ENCODE results near the gene SLC44A1. TPM values are rescaled to one million over a fixed set of nuclear protein-coding genes. Genes with fewer than 3 reads are reported as not detected.

SLC44A1 gene
- polyA plus RNA-seq, 6 donors from 2014 or later = 12.9 to 24.6 (median 19.3) TPM

DNA sequence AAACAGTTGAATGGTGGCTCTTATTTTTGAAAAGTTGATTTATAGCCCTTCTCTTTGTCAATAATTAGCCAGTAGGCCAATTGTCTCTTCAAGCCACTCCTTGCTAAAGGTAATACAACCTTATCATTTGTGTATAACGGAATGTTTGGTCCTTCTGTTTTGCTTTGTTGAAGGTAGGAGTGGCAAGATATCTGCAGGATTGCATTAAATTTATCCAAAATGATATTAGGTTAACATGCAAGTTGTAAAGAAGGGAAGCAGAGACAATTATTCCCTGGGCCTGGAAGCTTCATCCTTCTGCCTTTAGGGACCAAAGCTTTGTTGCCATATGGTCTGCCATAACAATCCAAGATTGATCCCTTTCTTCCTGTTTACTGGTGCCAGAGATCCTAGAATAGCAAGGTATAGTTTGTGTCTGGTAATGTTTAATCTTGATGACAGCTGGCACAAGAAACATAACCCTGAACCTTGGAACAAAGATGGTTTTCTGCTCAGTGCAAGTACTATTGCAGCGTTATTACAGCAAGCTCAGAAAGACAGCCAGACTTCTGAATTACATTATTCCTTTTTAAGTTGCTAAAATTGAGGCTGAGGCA, 187.9 kb downstream of the SLC44A1 start:
- ATAC-seq (ENCODE audit: low read depth in 2 of 2) = no peak
- H3K9me3 Mint-ChIP-seq = no peaks in the 10 kb centered on the region
- H3K4me1 Mint-ChIP-seq = peaks cover 0 to 8% (median 0%) of the 10 kb centered on the region in 3 donors
- H3K36me3 Mint-ChIP-seq = no peaks in the 10 kb centered on the region
- DNase-seq = no peak
- no peak overlapping the region for H3K4me3 Mint-ChIP-seq
- no peaks in the 10 kb centered on the region for H3K27me3 Mint-ChIP-seq
- no peak overlapping the region for H3K27ac Mint-ChIP-seq

DNA sequence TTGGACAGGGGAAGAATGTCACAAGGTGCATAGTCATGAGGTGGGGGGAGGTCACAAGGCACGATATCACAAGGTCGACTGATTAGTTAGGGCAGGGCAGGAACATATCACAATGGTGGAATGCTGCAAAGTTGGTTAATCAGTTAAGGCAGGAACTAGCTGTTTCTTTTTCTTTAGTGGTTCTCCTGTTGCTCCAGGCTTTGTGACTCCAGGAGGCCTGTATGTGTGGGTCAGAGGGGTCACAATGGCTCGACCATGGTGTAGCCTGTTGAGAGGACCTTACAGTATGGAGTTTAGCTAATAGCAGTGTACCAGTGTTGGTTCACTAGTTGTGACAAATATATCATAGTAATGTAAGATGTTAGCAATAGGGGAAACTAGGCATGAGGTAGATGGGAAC, 191.0 kb downstream of the SLC44A1 start:
- Mint-ChIP-seq H3K36me3 (no peaks in the 10 kb centered on the region), H3K27ac (no peak overlapping the region), H3K4me3 (no peak overlapping the region), H3K27me3 (no peaks in the 10 kb centered on the region), H3K9me3 (no peaks in the 10 kb centered on the region), H3K4me1 (peaks cover 0 to 8% (median 0%) of the 10 kb centered on the region in 3 donors)
- DNase-seq (no peak), ATAC-seq (ENCODE audit: low read depth in 2 of 2) (no peak)

DNA sequence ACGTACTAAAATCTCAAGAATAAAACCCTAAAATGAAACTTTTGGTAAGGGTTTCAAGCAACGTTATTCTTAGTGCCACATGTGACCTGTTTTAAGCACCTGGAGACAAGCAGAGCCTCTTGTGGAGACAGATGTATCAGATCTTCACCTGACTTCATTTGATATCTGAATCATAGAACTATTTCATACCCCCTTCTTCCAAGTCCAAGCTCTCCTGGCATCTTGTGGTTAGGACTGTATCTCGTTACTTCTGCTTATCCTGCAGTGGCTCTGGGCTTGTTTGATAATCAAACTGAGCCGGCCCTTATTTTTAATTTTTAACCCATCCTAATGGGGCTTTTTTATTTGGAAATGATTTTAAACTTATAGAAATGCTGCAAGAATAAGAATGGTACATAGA, 192.3 kb downstream of the SLC44A1 start:
- ATAC-seq (ENCODE audit: low read depth in 2 of 2) (no peak), DNase-seq (no peak)
- Mint-ChIP-seq H3K36me3 (no peaks in the 10 kb centered on the region), H3K9me3 (no peaks in the 10 kb centered on the region), H3K4me3 (no peak overlapping the region), H3K27me3 (no peaks in the 10 kb centered on the region), H3K27ac (no peak overlapping the region), H3K4me1 (peaks cover 0 to 8% (median 0%) of the 10 kb centered on the region in 3 donors)

DNA sequence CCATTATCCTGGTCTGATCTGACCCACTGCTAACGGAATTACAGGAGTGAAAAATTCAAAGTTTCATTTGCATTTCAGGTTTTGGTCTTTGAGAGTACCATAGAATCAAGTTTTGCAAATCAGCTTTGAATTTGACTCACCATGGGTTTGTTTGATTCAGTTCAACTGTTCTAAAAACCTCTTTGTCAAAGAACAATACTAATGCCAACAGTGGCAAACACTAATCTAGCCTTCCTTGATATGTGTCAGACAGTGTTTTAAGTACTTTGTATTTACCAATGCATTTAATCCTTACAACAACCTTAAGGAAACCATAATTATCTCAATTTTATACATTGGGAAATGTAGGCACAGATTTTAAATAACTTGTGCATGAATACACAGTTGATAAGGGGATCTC, 193.3 kb downstream of the SLC44A1 start:
- H3K4me3 Mint-ChIP-seq = no peak overlapping the region
- no peak for ATAC-seq (ENCODE audit: low read depth in 2 of 2)

DNA sequence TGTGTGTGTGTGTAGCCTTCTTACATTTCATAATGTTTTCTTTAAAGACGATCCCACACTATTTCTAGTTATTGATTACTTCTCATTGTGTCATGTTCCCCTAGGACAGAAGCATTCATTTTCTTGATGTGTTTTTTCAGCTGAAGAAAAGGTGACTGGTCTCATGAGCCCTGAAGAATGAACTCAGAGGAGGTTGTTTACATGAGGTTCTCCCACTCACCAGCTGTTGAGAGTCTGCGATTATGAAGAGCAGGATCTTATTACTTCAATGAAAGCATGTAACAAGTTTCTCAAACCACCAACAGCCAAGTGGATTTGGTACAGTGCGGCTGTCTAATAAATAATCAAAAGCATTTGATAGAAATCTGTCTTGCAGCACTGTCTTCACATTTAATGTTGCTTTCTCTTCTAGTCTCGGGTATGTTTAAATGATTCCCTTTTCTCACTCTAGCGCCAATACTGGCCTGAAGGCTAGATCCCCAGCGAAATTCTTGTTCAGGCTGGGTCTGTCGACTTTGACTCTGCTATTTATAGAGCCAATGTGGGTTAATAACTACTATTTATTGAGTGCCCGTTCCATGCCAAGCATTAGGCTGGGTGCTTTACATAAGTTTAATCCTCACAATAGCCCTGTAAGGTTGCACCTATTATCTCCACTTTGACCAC, 193.8 kb downstream of the SLC44A1 start:
- H3K4me3 Mint-ChIP-seq = no peak overlapping the region
- H3K9me3 Mint-ChIP-seq = no peaks in the 10 kb centered on the region
- H3K27me3 Mint-ChIP-seq = no peaks in the 10 kb centered on the region
- no peak for DNase-seq
- H3K4me1 Mint-ChIP-seq = peaks cover 0 to 8% (median 0%) of the 10 kb centered on the region in 3 donors
- no peak overlapping the region for H3K27ac Mint-ChIP-seq
- no peaks in the 10 kb centered on the region for H3K36me3 Mint-ChIP-seq
- ATAC-seq (ENCODE audit: low read depth in 2 of 2) = no peak

More for the DNA sequence above, 193.3 kb downstream of the SLC44A1 start:
- Mint-ChIP-seq H3K4me1 (peaks cover 0 to 8% (median 0%) of the 10 kb centered on the region in 3 donors), H3K27ac (no peak overlapping the region), H3K9me3 (no peaks in the 10 kb centered on the region), H3K27me3 (no peaks in the 10 kb centered on the region), H3K36me3 (no peaks in the 10 kb centered on the region)
- no peak for DNase-seq

DNA sequence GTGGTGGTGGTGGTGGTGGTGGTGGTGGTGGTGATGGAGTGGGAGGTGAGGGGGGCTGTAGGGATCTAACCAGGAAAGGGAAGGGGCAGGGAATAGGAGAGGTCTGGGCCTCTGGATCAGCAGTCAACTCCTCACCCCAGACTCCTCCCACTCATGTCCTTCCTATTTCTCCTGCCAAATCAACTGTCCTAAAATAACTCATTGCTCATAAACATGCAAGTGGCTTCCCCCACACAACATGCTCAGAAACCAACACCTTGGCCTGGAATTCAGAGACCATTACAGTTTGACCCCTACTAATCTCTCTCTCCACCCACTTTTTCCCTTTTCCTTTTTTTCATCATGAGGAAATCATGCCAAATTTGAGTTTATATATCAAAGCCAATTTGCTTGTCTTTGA, 195.0 kb downstream of the SLC44A1 start:
- DNase-seq (no peak), ATAC-seq (ENCODE audit: low read depth in 2 of 2) (no peak)
- H3K27me3 Mint-ChIP-seq = no peaks in the 10 kb centered on the region
- H3K36me3 Mint-ChIP-seq = no peaks in the 10 kb centered on the region
- H3K4me1 Mint-ChIP-seq = no peaks in the 10 kb centered on the region
- no peaks in the 10 kb centered on the region for H3K9me3 Mint-ChIP-seq
- no peak overlapping the region for H3K27ac Mint-ChIP-seq
- H3K4me3 Mint-ChIP-seq = no peak overlapping the region

DNA sequence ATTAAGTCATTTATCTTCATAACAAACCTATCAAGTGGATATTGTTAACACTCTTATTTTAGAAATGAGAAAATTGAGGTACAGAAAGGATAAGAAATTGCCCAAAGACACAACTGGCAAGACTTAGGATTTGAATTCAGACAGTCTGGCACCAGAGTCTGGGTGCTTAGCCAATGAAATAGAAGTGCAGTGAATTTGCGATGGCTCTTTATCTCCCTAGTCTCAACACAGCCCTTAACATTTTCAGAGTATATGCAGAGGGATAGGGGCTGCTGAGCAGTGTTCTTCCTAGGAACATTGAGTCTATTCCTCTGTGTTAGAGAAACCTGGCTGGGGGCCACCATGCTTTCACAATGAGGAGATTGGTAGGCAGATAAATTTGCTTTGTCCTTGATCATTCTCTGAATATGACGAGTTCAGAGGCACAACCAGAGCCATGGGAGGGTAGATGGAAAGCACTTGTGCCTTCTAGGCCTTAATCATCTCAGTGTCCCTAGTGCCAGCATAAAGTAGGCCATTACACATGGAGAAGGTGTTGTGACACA, 197.2 kb downstream of the SLC44A1 start:
- no peaks in the 10 kb centered on the region for H3K4me1 Mint-ChIP-seq
- H3K36me3 Mint-ChIP-seq = no peaks in the 10 kb centered on the region
- DNase-seq = no peak
- H3K9me3 Mint-ChIP-seq = no peaks in the 10 kb centered on the region
- H3K27ac Mint-ChIP-seq = no peak overlapping the region
- no peaks in the 10 kb centered on the region for H3K27me3 Mint-ChIP-seq
- H3K4me3 Mint-ChIP-seq = no peak overlapping the region
- no peak for ATAC-seq (ENCODE audit: low read depth in 2 of 2)

DNA sequence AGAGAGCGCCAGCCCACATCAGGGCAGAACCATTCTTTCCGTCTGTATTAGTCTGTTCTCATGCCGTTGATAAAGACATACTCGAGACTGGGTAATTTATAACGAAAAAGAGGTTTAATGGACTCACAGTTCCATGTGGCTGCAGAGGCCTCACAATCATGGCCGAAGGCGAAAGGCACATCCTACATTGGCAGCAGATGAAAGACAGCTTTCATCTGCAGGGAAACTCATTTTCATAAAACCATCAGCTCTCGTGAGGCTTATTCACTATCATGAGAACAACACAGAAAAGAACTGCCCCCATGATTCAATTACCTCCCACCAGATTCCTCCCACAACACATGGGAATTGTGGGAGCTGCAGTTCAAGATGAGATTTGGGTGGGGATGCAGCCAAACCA, 198.7 kb downstream of the SLC44A1 start:
- Mint-ChIP-seq H3K36me3 (no peaks in the 10 kb centered on the region), H3K27ac (no peak overlapping the region), H3K9me3 (no peaks in the 10 kb centered on the region), H3K4me3 (peak overlapping the region in 1 of 8 donors; percentile 25), H3K4me1 (peaks cover 5 to 6% (median 6%) of the 10 kb centered on the region in 3 donors), H3K27me3 (no peaks in the 10 kb centered on the region)
- ATAC-seq (ENCODE audit: low read depth in 2 of 2) (no peak), DNase-seq (no peak)

DNA sequence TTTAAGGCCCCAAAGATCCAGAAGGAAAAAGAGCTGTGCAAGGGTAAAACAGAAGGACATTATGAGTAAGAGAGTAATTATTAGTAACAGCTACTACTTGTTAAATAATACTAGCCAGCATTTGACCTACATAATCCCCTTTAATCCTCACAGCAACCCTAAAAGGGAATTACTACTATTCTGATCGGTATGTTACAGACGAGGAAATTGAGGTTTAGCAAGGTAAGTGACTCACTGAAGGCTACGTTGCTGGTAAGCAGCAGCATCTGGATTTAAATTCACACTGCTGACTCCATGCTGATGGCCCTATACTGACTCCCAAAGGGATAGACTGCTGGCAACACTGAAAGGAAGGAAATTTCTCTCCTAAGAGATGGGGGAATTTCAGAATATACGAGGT, 199.7 kb downstream of the SLC44A1 start:
- ATAC-seq (ENCODE audit: low read depth in 2 of 2) (no peak), DNase-seq (no peak)
- Mint-ChIP-seq H3K36me3 (no peaks in the 10 kb centered on the region), H3K9me3 (no peaks in the 10 kb centered on the region), H3K27me3 (no peaks in the 10 kb centered on the region), H3K4me3 (peak overlapping the region in 1 of 8 donors; percentile 8), H3K4me1 (peaks cover 12 to 13% (median 13%) of the 10 kb centered on the region in 3 donors), H3K27ac (no peak overlapping the region)

DNA sequence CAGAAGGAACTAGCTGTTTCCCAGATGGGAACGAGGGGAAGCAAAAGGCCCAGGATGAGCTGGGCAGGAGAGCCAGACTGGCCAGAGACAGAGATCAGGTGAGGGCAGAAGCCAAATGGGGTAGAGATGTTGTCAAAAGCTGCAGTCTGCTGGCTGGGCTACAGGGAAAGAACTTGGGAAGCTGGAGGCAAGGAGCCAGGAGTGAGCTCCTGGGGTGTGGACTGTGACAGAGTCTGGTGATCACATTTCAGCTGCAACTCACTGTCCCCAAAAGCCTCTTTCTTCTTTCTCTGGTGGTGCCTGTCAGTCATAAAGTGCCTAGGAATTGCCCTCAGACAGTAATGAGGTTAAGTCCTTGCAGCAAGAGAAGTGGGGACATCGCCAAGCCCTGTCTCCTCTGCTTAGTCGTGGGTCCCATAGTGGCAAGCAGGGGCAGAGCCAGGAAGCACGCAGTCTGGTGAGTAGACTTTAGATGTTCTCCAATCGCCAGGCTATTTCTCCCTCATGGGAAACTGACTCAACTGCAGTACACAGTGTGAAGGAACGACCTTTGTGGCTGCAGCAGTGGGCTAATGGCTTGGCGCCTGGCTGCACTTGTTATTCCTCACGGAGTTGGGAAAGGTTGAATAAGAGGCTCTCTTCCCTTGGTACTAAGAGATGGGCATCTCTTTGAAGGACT, 200.9 kb downstream of the SLC44A1 start:
- DNase-seq (no peak), ATAC-seq (ENCODE audit: low read depth in 2 of 2) (no peak)
- H3K4me1 Mint-ChIP-seq = peaks cover 12 to 13% (median 13%) of the 10 kb centered on the region in 3 donors
- H3K27ac Mint-ChIP-seq = peak overlapping the region in 3 of 6 donors; percentile 7 to 48 (median 37)
- no peaks in the 10 kb centered on the region for H3K9me3 Mint-ChIP-seq
- no peaks in the 10 kb centered on the region for H3K36me3 Mint-ChIP-seq
- no peaks in the 10 kb centered on the region for H3K27me3 Mint-ChIP-seq
- H3K4me3 Mint-ChIP-seq = peak overlapping the region in 3 of 8 donors; percentile 29 to 93 (median 77)

DNA sequence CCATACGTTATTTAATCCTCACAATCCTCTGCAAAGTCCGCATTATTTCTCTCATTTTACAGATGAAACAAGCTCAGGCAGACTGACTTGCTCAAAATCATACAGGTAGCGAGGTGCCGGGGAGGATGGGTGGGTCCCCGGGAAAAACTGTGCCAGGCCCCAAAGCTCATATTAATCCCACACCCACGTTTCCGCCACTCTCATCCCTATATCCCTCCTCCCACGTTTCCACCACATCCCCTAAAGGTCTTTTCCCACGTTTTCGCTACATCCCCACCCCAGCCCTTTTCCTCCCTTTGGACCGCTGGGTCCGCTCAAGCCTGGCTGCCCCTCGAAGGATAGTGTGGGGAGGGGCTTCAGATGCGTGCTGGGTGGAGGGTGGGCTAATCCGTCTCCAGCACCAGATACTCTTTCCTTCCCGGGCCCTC, 202.9 kb downstream of the SLC44A1 start:
- DNase-seq (no peak), ATAC-seq (ENCODE audit: low read depth in 2 of 2) (no peak)
- H3K27ac Mint-ChIP-seq = peak overlapping the region in 4 of 6 donors; percentile 33 to 79 (median 58)
- no peaks in the 10 kb centered on the region for H3K9me3 Mint-ChIP-seq
- H3K4me1 Mint-ChIP-seq = peaks cover 13 to 15% (median 13%) of the 10 kb centered on the region in 3 donors
- no peaks in the 10 kb centered on the region for H3K36me3 Mint-ChIP-seq
- H3K4me3 Mint-ChIP-seq = peak overlapping the region; percentile 86 to 96 (median 90)
- H3K27me3 Mint-ChIP-seq = no peaks in the 10 kb centered on the region

DNA sequence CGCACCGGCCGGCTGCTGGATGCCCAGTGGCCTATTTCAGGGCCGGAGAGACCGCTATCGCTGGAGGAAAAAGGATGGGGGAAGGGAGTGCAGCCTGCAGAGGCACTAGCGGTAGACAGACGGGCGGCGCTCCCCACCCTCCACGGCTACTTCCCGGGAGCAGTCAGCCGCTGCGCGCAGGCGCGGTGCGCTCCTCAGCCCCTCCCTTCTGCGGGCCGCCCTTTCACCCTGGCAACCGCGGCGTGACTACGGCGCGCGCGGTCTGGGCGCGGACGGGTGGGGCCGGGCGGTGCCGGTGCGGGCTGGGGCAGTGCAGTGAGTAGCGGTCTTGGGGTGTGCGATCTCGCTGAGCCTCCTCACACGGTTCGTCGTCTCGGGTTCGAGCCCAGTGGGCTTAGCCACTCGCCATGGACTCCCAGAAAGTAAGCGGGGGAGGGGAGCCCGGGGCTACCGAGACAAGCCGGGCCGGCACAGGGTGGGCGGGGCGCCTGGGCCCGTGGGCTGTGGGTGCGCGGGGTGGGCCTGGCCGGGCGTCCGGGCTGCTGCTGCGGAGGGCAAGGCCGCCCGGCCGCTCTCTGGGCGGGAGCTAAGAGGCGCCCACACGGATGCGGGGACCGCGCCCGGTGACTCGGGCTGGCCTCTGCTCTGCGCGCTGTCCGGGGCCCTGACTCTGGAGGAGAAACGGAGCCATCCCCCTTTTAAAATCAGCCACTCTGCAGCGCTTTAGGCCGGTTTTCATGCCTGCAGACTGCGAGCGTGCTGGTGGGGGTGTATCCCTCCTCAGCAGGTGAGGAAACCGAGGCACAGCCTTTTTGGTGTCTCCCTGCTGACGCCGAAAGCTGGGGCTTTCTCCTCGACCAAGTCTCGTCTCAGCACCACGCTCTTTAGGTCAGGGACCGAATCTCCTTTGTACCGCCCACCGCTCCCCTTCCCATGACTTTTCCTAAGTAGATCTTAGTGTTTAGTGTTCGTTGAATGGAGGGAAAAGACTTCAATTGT, 203.7 kb downstream of the SLC44A1 start, which contains the start of gene FSD1L:
TSS of gene FSD1L (plus strand) at position 221 of the 999 bp plus-strand sequence. CDS start at position 408, 187 bp downstream.
- peak; percentile 92 to 93 for ATAC-seq (ENCODE audit: low read depth in 2 of 2)
- Mint-ChIP-seq H3K36me3 (no peaks in the 10 kb centered on the region), H3K27ac (peak within 1 kb of the TSS; percentile 6 to 79 (median 62)), H3K4me1 (peaks cover 17 to 19% (median 17%) of the 10 kb centered on the region in 3 donors), H3K9me3 (no peaks in the 10 kb centered on the region), H3K4me3 (peak within 1 kb of the TSS; percentile 86 to 96 (median 92)), H3K27me3 (no peaks in the 10 kb centered on the region)
- DNase-seq = peak; percentile 84

Measured in naive B cell (primary cell).